Measurements from ENCODE around the gene LZTFL1.
A peak's percentile ranks its signal among the peaks of the same experiment; 100 is the strongest.

The LZTFL1 gene

DNA sequence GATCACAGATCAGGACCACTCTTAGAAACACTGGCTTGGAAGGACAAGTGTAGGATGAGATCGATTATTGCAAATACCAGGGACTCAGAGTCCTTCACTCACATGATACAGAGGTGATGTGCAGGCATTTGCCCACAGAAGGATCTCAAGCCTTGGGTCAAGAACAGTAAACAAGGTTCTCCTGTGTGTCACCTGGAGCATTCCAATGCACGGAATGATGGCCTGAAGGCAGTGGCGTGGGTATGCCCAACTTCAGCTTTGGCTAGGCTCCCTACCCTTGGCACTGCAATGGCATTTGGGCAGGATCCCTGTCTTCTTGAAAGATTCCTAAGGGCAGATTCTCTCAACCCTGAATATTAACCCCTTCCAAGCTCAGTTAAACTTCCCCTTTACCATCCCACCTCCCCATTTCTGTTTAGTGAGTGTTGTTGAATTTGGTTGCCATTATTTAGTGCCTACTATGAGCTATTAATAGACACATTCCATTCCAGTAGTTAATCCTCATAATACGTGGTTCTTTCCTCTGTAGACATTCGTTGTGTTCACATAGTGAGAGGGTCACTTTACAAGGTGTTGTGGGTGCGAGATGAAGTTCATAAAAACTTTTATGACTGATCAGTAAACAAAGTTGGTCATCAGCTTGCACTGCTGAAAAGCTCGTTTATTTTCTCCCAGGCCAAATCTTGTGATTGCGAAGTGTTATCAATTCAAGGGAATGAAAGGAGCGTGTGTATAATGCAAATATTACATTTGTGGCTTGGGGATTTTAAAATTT is 1.1 kb upstream of the LZTFL1 start:
- ATAC-seq = no peak
- TF ChIP-seq, protein P1, sequence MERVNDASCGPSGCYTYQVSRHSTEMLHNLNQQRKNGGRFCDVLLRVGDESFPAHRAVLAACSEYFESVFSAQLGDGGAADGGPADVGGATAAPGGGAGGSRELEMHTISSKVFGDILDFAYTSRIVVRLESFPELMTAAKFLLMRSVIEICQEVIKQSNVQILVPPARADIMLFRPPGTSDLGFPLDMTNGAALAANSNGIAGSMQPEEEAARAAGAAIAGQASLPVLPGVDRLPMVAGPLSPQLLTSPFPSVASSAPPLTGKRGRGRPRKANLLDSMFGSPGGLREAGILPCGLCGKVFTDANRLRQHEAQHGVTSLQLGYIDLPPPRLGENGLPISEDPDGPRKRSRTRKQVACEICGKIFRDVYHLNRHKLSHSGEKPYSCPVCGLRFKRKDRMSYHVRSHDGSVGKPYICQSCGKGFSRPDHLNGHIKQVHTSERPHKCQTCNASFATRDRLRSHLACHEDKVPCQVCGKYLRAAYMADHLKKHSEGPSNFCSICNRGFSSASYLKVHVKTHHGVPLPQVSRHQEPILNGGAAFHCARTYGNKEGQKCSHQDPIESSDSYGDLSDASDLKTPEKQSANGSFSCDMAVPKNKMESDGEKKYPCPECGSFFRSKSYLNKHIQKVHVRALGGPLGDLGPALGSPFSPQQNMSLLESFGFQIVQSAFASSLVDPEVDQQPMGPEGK (CRISPR knock-in tag; IDR thresholded peaks at IDR 0.05; ENCODE audit: borderline replicate concordance) = no peak
- TF ChIP-seq RARB (CRISPR knock-in tag; IDR thresholded peaks at IDR 0.05) (no peak), TOX (CRISPR knock-in tag; IDR thresholded peaks at IDR 0.05; ENCODE audit: borderline replicate concordance) (no peak), ZNF70 (CRISPR knock-in tag; IDR thresholded peaks at IDR 0.05) (no peak), ZNF565 (CRISPR knock-in tag; conservative IDR thresholded peaks at IDR 0.05; ENCODE audit: low read depth) (no peak), ZNF8 (CRISPR knock-in tag; IDR thresholded peaks at IDR 0.05) (no peak), PPARA (CRISPR knock-in tag; IDR thresholded peaks at IDR 0.05; ENCODE audit: borderline replicate concordance) (no peak)
- TF ChIP-seq, protein P2, sequence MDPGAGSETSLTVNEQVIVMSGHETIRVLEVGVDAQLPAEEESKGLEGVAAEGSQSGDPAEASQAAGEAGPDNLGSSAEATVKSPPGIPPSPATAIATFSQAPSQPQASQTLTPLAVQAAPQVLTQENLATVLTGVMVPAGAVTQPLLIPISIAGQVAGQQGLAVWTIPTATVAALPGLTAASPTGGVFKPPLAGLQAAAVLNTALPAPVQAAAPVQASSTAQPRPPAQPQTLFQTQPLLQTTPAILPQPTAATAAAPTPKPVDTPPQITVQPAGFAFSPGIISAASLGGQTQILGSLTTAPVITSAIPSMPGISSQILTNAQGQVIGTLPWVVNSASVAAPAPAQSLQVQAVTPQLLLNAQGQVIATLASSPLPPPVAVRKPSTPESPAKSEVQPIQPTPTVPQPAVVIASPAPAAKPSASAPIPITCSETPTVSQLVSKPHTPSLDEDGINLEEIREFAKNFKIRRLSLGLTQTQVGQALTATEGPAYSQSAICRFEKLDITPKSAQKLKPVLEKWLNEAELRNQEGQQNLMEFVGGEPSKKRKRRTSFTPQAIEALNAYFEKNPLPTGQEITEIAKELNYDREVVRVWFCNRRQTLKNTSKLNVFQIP (CRISPR knock-in tag; IDR thresholded peaks at IDR 0.05; ENCODE audit: borderline replicate concordance, low read depth) = no peak

DNA sequence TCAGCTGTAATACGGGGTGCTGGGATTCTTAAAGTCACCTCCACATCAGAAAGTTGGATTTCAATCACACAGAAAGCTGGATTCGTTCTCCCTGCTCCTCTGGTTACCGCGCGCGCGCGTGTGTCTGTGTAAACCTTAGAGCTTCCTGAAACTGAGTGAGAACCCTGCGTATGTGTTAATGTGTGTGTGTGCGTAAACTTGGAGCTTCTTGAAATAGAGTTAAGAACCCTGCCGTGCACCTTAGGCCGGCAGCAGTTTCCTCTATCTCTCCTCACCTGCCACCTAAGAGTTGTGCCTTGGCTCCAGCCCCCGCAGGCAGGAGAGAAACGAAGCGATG is 531 bp downstream of the LZTFL1 start:
- TF ChIP-seq ISL1 (CRISPR knock-in tag; IDR thresholded peaks at IDR 0.05) (no peak), ZC3H10 (CRISPR knock-in tag; IDR thresholded peaks at IDR 0.05) (no peak), ZNF565 (CRISPR knock-in tag; conservative IDR thresholded peaks at IDR 0.05; ENCODE audit: low read depth) (no peak), ESRRG (CRISPR knock-in tag; IDR thresholded peaks at IDR 0.05) (no peak), ZNF8 (CRISPR knock-in tag; IDR thresholded peaks at IDR 0.05) (no peak), BACH2 (CRISPR knock-in tag; IDR thresholded peaks at IDR 0.05; ENCODE audit: borderline replicate concordance) (no peak), GLIS3 (CRISPR knock-in tag; IDR thresholded peaks at IDR 0.05) (no peak), TCF4 (CRISPR knock-in tag; IDR thresholded peaks at IDR 0.05; ENCODE audit: borderline replicate concordance) (no peak)
- TF ChIP-seq, protein P2 (CRISPR knock-in tag; IDR thresholded peaks at IDR 0.05; ENCODE audit: borderline replicate concordance, low read depth) = no peak
- ATAC-seq = peak; percentile 63

DNA sequence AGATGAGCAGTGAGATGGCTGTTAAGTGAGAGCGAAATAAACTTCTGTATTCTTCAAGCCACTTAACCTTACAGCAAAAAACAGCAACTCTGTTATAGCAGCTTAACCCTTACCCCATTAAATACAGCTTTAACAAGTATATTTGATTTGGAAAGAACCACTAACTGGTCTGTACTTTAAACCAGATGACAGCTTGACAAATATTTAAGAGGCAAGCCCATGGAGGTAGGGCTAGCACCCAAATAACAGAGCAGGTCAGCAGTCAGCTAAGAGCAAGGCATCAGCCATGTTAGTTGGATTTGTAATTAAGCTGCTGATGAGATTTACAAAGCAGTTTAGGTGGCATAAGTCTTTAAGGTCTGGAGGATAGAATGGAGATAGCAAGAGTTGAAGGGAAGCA is 3.5 kb downstream of the LZTFL1 start:
- TF ChIP-seq ZC3H10 (CRISPR knock-in tag; IDR thresholded peaks at IDR 0.05) (no peak), ARNTL (CRISPR knock-in tag; IDR thresholded peaks at IDR 0.05; ENCODE audit: borderline replicate concordance, low read depth) (no peak)
- no peak for ATAC-seq

DNA sequence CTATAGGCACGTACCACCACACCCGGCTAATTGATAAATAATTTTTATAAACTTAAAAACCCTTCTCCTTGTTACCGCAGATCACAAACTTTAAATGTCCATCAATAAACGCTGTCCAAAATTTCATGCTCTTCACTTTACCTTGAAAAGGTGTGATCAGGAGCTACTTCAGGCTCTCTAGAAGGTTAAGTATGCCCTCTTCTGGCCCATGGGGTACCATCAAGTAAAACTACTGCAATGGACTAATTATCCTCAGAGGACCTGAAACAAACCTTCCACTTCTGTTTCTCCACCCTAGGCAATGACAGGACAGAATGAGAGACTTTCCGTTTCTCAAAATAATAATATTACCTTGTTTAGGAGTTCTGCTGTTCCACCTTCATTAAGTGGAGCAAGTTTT is 9.2 kb downstream of the LZTFL1 start:
- TF ChIP-seq, protein P2 (CRISPR knock-in tag; IDR thresholded peaks at IDR 0.05; ENCODE audit: borderline replicate concordance, low read depth) = no peak
- TF ChIP-seq, protein P1 (CRISPR knock-in tag; IDR thresholded peaks at IDR 0.05; ENCODE audit: borderline replicate concordance) = no peak
- TF ChIP-seq, protein P3, sequence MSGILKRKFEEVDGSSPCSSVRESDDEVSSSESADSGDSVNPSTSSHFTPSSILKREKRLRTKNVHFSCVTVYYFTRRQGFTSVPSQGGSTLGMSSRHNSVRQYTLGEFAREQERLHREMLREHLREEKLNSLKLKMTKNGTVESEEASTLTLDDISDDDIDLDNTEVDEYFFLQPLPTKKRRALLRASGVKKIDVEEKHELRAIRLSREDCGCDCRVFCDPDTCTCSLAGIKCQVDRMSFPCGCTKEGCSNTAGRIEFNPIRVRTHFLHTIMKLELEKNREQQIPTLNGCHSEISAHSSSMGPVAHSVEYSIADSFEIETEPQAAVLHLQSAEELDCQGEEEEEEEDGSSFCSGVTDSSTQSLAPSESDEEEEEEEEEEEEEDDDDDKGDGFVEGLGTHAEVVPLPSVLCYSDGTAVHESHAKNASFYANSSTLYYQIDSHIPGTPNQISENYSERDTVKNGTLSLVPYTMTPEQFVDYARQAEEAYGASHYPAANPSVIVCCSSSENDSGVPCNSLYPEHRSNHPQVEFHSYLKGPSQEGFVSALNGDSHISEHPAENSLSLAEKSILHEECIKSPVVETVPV (CRISPR knock-in tag; IDR thresholded peaks at IDR 0.05) = no peak
- TF ChIP-seq, protein P4, sequence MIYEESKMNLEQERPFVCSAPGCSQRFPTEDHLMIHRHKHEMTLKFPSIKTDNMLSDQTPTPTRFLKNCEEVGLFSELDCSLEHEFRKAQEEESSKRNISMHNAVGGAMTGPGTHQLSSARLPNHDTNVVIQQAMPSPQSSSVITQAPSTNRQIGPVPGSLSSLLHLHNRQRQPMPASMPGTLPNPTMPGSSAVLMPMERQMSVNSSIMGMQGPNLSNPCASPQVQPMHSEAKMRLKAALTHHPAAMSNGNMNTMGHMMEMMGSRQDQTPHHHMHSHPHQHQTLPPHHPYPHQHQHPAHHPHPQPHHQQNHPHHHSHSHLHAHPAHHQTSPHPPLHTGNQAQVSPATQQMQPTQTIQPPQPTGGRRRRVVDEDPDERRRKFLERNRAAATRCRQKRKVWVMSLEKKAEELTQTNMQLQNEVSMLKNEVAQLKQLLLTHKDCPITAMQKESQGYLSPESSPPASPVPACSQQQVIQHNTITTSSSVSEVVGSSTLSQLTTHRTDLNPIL (CRISPR knock-in tag; IDR thresholded peaks at IDR 0.05; ENCODE audit: low read depth) = no peak
- TF ChIP-seq ARNTL (CRISPR knock-in tag; IDR thresholded peaks at IDR 0.05; ENCODE audit: borderline replicate concordance, low read depth) (no peak), ZNF70 (CRISPR knock-in tag; IDR thresholded peaks at IDR 0.05) (no peak), RARB (CRISPR knock-in tag; IDR thresholded peaks at IDR 0.05) (no peak), ZNF8 (CRISPR knock-in tag; IDR thresholded peaks at IDR 0.05) (no peak), ZFP30 (CRISPR knock-in tag; IDR thresholded peaks at IDR 0.05) (no peak), ISL1 (CRISPR knock-in tag; IDR thresholded peaks at IDR 0.05) (no peak)
- ATAC-seq = 0 out of 3 replicates have a peak, but pooled peaks have one; percentile 25
